IMR-90 (cell line): Measurements from ENCODE around the gene FGD3. TPM values are rescaled to one million over a fixed set of nuclear protein-coding genes. Genes with fewer than 3 reads are reported as not detected.

Experiments used
- ATAC-seq: fragments of 200-7000 bp; cut with Tn5 transposase; 2 replicates; pipeline ENCODE4 v1.9.1; 2020; ENCODE audit warnings: low read depth, mild to moderate bottlenecking, moderate library complexity
- BruUV-seq: library from RNA; stranded (reverse); fragments of 400-500 nt; replicated peaks from 2 replicates; lab custom pipeline; 2021; lab: Mats Ljungman, UMichigan
- CTCF ChIA-PET: fragments of 300-600 bp; formaldehyde crosslinking; extraction: SDS; loops from one replicate; lab custom pipeline; 2021; ENCODE audit warnings: antibody characterized with exemption; lab: Yijun Ruan, JAX
- POLR2A ChIA-PET: fragments of 300-600 bp; sonication (Branson Sonifier 250); formaldehyde crosslinking; loops from one replicate; lab custom pipeline; 2022; ENCODE audit warnings: antibody characterized with exemption; ENCODE audit not compliant: unreplicated experiment; lab: Charles Lee
- DNase-seq: peaks from one replicate; pipeline ENCODE4 v3.0.0; 2013
- H2AFZ ChIP-seq: replicated peaks from 2 replicates; pipeline ENCODE3; 2013; ENCODE audit warnings: low read length, mild to moderate bottlenecking; ENCODE audit not compliant: poor library complexity
- H2AK5ac ChIP-seq: 2 replicates; pipeline ENCODE4 v1.6.1; 2013; ENCODE audit warnings: low read depth, low read length, inconsistent platforms
- H2AK9ac ChIP-seq: replicated peaks from 2 replicates; pipeline ENCODE3; 2013; ENCODE audit warnings: mild to moderate bottlenecking, low read depth, low read length, moderate library complexity; ENCODE audit not compliant: poor library complexity
- H2BK120ac ChIP-seq: 2 replicates; pipeline ENCODE4 v1.6.1; 2013; ENCODE audit warnings: low read depth, low read length, inconsistent platforms
- H2BK15ac ChIP-seq: 3 replicates; pipeline ENCODE4 v1.6.1; 2013; ENCODE audit warnings: low read depth, low read length, inconsistent platforms
- H2BK20ac ChIP-seq: 2 replicates; pipeline ENCODE4 v1.6.1; 2013; ENCODE audit warnings: low read depth, mild to moderate bottlenecking, inconsistent platforms, low read length, moderate library complexity
- H2BK5ac ChIP-seq: 2 replicates; pipeline ENCODE4 v1.6.1; 2013; ENCODE audit warnings: mild to moderate bottlenecking, low read depth, low read length, inconsistent platforms; ENCODE audit not compliant: poor library complexity, severe bottlenecking
- H3K14ac ChIP-seq: replicated peaks from 2 replicates; pipeline ENCODE4 v1.6.1; 2013; ENCODE audit warnings: low read depth, low read length, inconsistent platforms
- H3K18ac ChIP-seq: 2 replicates; pipeline ENCODE4 v1.6.1; 2013; ENCODE audit warnings: low read depth, low read length, control low read depth
- H3K23ac ChIP-seq: 2 replicates; pipeline ENCODE4 v1.6.1; 2013; ENCODE audit warnings: low read depth, low read length, inconsistent platforms
- H3K27ac ChIP-seq: 2 replicates; pipeline ENCODE4 v1.5.1; 2013; ENCODE audit warnings: mild to moderate bottlenecking, control low read depth, low read length; ENCODE audit not compliant: insufficient read depth
- H3K27me3 ChIP-seq: 2 replicates; pipeline ENCODE4 v1.6.1; 2013; ENCODE audit warnings: low read length; ENCODE audit not compliant: control insufficient read depth, insufficient read depth
- H3K36me3 ChIP-seq: 2 replicates; pipeline ENCODE4 v1.6.1; 2013; ENCODE audit warnings: low read length, mixed read lengths; ENCODE audit not compliant: control insufficient read depth, insufficient read depth
- H3K4ac ChIP-seq: 2 replicates; pipeline ENCODE4 v1.6.1; 2013; ENCODE audit warnings: low read depth, low read length, inconsistent platforms
- H3K4me1 ChIP-seq: 2 replicates; pipeline ENCODE4 v1.6.1; 2013; ENCODE audit warnings: low read length, mixed read lengths; ENCODE audit not compliant: control insufficient read depth, insufficient read depth
- H3K4me2 ChIP-seq: 2 replicates; pipeline ENCODE4 v1.6.1; 2013; ENCODE audit warnings: low read depth, mild to moderate bottlenecking, control low read depth, low read length, moderate library complexity
- H3K4me3 ChIP-seq: 2 replicates; pipeline ENCODE4 v1.5.1; 2013; ENCODE audit warnings: low read depth, mild to moderate bottlenecking, control low read depth, low read length, moderate library complexity; ENCODE audit not compliant: insufficient read depth
- H3K56ac ChIP-seq: 2 replicates; pipeline ENCODE4 v1.6.1; 2013; ENCODE audit warnings: low read length, inconsistent platforms; ENCODE audit not compliant: insufficient read depth; ENCODE audit errors: extremely low read depth
- H3K79me1 ChIP-seq, 2 experiments: 2 replicates each; pipeline ENCODE4 v1.6.1; 2013; ENCODE audit warnings: low read length in 2 of 2, inconsistent platforms in 1 of 2, low read depth in 1 of 2
- H3K9ac ChIP-seq: 2 replicates; pipeline ENCODE4 v1.6.1; 2013; ENCODE audit warnings: low read depth, low read length, control low read depth
- H3K9me1 ChIP-seq: 2 replicates; pipeline ENCODE4 v1.6.1; 2013; ENCODE audit warnings: low read length, inconsistent platforms; ENCODE audit not compliant: insufficient read depth
- H3K9me3 ChIP-seq: 2 replicates; pipeline ENCODE4 v1.6.1; 2013; ENCODE audit warnings: low read length; ENCODE audit not compliant: control insufficient read depth, insufficient read depth
- H4K20me1 ChIP-seq: 2 replicates; pipeline ENCODE4 v1.6.1; 2013; ENCODE audit warnings: low read length, inconsistent platforms; ENCODE audit not compliant: insufficient read depth
- H4K5ac ChIP-seq: 2 replicates; pipeline ENCODE4 v1.6.1; 2013; ENCODE audit warnings: mild to moderate bottlenecking, low read depth, low read length, control low read depth
- H4K8ac ChIP-seq, 2 experiments: 2 replicates each; pipeline ENCODE4 v1.6.1; 2013; ENCODE audit warnings: low read depth in 2 of 2, low read length in 2 of 2, control low read depth in 1 of 2, inconsistent platforms in 1 of 2
- H4K91ac ChIP-seq: 2 replicates; pipeline ENCODE4 v1.6.1; 2013; ENCODE audit warnings: low read depth, low read length, inconsistent platforms; ENCODE audit not compliant: insufficient read depth
- CEBPB ChIP-seq: IDR thresholded peaks from 2 replicates; pipeline ENCODE4 v1.6.1; 2012; ENCODE audit warnings: low read depth, low read length, improper control_type of control experiment
- MAFK ChIP-seq: IDR thresholded peaks from 2 replicates; pipeline ENCODE4 v1.6.1; 2012; ENCODE audit warnings: low read depth, low read length, improper control_type of control experiment
- RCOR1 ChIP-seq: IDR thresholded peaks from 2 replicates; pipeline ENCODE4 v1.6.1; 2012; ENCODE audit warnings: mild to moderate bottlenecking, low read length, improper control_type of control experiment; ENCODE audit not compliant: insufficient replicate concordance
- WGBS, 2 experiments: methylation state at CpG; one replicate each; pipeline versions ENCODE4 v1.1.5 to v1.1.7; 2013; ENCODE audit warnings: missing lambda C conversion rate in 2 of 2; ENCODE audit not compliant: insufficient read length in 1 of 2; ENCODE audit errors: extremely low coverage in 2 of 2; 5-methylcytosine and 5-hydroxymethylcytosine counted together
- dilution Hi-C: fragments of 300-500 bp; cut with HindIII; formaldehyde crosslinking; loops from one replicate; pipeline ENCODE4 v1.14.3; 2018; ENCODE audit warnings: low sequenced_read_pairs; ENCODE audit not compliant: unreplicated experiment
- in situ Hi-C: fragments of 300-500 bp; cut with MboI; formaldehyde crosslinking; loops from 3 replicates; pipeline ENCODE4 v1.14.3; 2019; ENCODE audit warnings: low sequenced_read_pairs, inconsistent platforms, mixed read lengths
- intact Hi-C: fragments of 100-400 bp; cut with micrococcal nuclease; formaldehyde crosslinking; loops from 2 replicates; pipeline ENCODE4 v1.10.0; 2022
- polyA plus RNA-seq, 3 experiments: library from polyadenylated mRNA; depleted of rRNA; stranded (reverse); fragments of >200 nt; gene quantifications; 2 replicates each; pipeline ENCODE4 v1.2.3, GENCODE V29; 2012; ENCODE audit warnings: low replicate concordance in 1 of 3
- total RNA-seq: library from RNA; depleted of rRNA; stranded (reverse); fragments of >200 nt; gene quantifications from 2 replicates; pipeline ENCODE4 v1.2.3, GENCODE V29; 2012
- TF ChIP-seq, protein P1 (sequence below): fragments of 150-350 bp; IDR thresholded peaks from 2 replicates; pipeline ENCODE4 v1.6.1; 2017; ENCODE audit warnings: mild to moderate bottlenecking, antibody characterized with exemption, low read length, low read depth

The FGD3 gene
- total and polyA plus RNA-seq, 2 of the 4 experiments (the other 2 are of a cell fraction) = not detected

DNA sequence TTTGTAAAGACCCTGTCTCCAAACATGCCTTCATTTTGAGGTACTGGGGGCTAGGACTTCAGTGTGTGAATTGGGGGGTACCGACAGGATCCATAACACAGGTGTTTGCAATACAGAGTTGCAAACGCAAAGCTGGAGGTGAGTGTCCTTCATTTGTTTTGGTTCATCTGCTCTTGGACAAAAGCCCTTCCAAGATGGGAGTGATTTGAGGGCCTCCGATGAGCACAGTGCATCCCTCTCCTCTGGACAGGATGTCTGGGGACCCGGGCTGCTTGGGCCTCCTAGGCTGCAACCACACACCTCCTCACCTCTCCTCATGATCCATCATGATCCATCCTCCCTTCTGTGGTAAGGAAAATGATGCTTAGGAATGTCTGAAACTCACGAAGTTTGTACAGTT is 23.8 kb downstream of the FGD3 start:
- no peak for TF ChIP-seq RCOR1
- TF ChIP-seq MAFK = no peak
- TF ChIP-seq, protein P1, sequence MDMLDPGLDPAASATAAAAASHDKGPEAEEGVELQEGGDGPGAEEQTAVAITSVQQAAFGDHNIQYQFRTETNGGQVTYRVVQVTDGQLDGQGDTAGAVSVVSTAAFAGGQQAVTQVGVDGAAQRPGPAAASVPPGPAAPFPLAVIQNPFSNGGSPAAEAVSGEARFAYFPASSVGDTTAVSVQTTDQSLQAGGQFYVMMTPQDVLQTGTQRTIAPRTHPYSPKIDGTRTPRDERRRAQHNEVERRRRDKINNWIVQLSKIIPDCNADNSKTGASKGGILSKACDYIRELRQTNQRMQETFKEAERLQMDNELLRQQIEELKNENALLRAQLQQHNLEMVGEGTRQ = no peak
- TF ChIP-seq CEBPB = no peak
- no peak overlapping the region for H3K56ac ChIP-seq
- ChIA-PET CTCF (no interaction called here), POLR2A (no interaction called here)
- no peak overlapping the region for H2AK5ac ChIP-seq
- no peaks in the 10 kb centered on the region for H3K9me1 ChIP-seq
- no peak overlapping the region for H2AFZ ChIP-seq
- H3K27ac ChIP-seq = no peak overlapping the region
- H3K14ac ChIP-seq = no peak overlapping the region
- H3K23ac ChIP-seq = no peak overlapping the region
- no peaks in the 10 kb centered on the region; the same call in 1 of the 2 replicates for H3K27me3 ChIP-seq
- H3K4ac ChIP-seq = no peak overlapping the region
- in situ Hi-C loops = no loop called here
- H4K91ac ChIP-seq = no peak overlapping the region
- WGBS, 2 experiments = no CpG with 5 or more reads among the region's 5 CpGs
- H2BK15ac ChIP-seq = no peak overlapping the region
- no peak overlapping the region for H2BK5ac ChIP-seq
- H3K9ac ChIP-seq = no peak overlapping the region
- H2AK9ac ChIP-seq = no peak overlapping the region
- H3K79me1 ChIP-seq = no peaks in the 10 kb centered on the region
- no peak overlapping the region for H4K8ac ChIP-seq
- DNase-seq = no peak
- H3K4me2 ChIP-seq = no peak overlapping the region
- H2BK20ac ChIP-seq = no peak overlapping the region
- H3K4me1 ChIP-seq = no peaks in the 10 kb centered on the region
- ATAC-seq = no peak
- intact Hi-C loops = no loop called here
- no peaks in the 10 kb centered on the region for H3K9me3 ChIP-seq
- H2BK120ac ChIP-seq = no peak overlapping the region
- H3K18ac ChIP-seq = no peak overlapping the region
- no peaks in the 10 kb centered on the region for H3K36me3 ChIP-seq
- no peak overlapping the region for H3K4me3 ChIP-seq
- no peaks in the 10 kb centered on the region for H4K20me1 ChIP-seq
- no peak overlapping the region for H4K5ac ChIP-seq
- dilution Hi-C loops = no loop called here
- no TSS peak for BruUV-seq
